ENCODE data around the gene TMEM204. TPM values are rescaled to one million over a fixed set of nuclear protein-coding genes. Genes with fewer than 3 reads are reported as not detected.
"Not testable (repeated sequence)": the region's sequence is repeated elsewhere in the genome, so short reads cannot be mapped to it uniquely, and the experiment has no call there.

TMEM204 gene
- total RNA-seq, 1 experiment from 2014 or later, result not detected

- H3K4me1 ChIP-seq (ENCODE audit: low read length), result no peaks in the 10 kb centered on the region
- no peak overlapping the region for H3K4me2 ChIP-seq (ENCODE audit: low read depth, low read length, poor library complexity, severe bottlenecking)
- no peaks in the 10 kb centered on the region for H3K79me2 ChIP-seq (ENCODE audit: low read length)
- no peak overlapping the region for H3K27ac ChIP-seq (ENCODE audit: low read length)
- no peaks in the 10 kb centered on the region for H3K27me3 ChIP-seq (ENCODE audit: low read length)
- peaks cover 3% of the 10 kb centered on the region; the same call in 1 of the 2 replicates for H3K36me3 ChIP-seq (ENCODE audit: insufficient read depth, low read length)
- no peak for DNase-seq
- no peak overlapping the region for H2AFZ ChIP-seq (ENCODE audit: low read length)
- no peaks in the 10 kb centered on the region for H3K9me3 ChIP-seq (ENCODE audit: low read length)
- H3K9me2 ChIP-seq (replicated peaks; ENCODE audit: insufficient read depth, low read length), result no peaks in the 10 kb centered on the region
- H3K4me3 ChIP-seq (ENCODE audit: low read length), result no peak overlapping the region
- H3K9ac ChIP-seq (ENCODE audit: low read length), result no peak overlapping the region
- H4K20me1 ChIP-seq (ENCODE audit: insufficient read depth, low read depth, low read length), result no peaks in the 10 kb centered on the region
These were observed 51.5 kb downstream of the TMEM204 start for GRCh38 chr16:1584926-1585484.

DNA sequence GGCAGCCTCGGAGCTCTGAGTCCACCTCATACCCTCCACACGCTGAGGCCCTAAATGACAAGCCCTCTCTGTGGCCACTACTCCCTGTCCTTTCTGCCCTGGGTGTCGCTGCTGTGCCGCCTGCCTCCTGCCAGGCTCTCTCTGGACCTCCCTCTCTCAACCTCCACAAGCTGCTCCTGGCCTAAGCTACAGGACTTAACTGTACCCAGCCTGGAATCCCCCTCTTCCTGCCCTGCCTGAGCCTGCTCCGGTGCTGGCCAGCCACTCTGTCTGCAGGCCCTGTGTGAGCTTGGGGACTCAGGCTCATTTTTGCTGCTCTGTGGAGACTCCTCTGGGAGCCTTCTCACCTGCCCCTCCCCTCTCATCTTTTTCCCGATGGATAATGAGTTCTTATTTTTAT is 56.9 kb downstream of the TMEM204 start:
- Histone ChIP-seq H3K4me2 (ENCODE audit: low read depth, low read length, poor library complexity, severe bottlenecking) (no peak overlapping the region), H3K36me3 (ENCODE audit: insufficient read depth, low read length) (no peaks in the 10 kb centered on the region), H3K4me1 (ENCODE audit: low read length) (no peaks in the 10 kb centered on the region), H3K27ac (ENCODE audit: low read length) (no peak overlapping the region), H3K9ac (ENCODE audit: low read length) (no peak overlapping the region), H3K9me3 (ENCODE audit: low read length) (no peaks in the 10 kb centered on the region), H3K9me2 (replicated peaks; ENCODE audit: insufficient read depth, low read length) (no peaks in the 10 kb centered on the region), H2AFZ (ENCODE audit: low read length) (no peak overlapping the region), H3K4me3 (ENCODE audit: low read length) (no peak overlapping the region), H3K27me3 (ENCODE audit: low read length) (no peaks in the 10 kb centered on the region), H3K79me2 (ENCODE audit: low read length) (no peaks in the 10 kb centered on the region), H4K20me1 (ENCODE audit: insufficient read depth, low read depth, low read length) (no peaks in the 10 kb centered on the region)
- DNase-seq, result no peak

DNA sequence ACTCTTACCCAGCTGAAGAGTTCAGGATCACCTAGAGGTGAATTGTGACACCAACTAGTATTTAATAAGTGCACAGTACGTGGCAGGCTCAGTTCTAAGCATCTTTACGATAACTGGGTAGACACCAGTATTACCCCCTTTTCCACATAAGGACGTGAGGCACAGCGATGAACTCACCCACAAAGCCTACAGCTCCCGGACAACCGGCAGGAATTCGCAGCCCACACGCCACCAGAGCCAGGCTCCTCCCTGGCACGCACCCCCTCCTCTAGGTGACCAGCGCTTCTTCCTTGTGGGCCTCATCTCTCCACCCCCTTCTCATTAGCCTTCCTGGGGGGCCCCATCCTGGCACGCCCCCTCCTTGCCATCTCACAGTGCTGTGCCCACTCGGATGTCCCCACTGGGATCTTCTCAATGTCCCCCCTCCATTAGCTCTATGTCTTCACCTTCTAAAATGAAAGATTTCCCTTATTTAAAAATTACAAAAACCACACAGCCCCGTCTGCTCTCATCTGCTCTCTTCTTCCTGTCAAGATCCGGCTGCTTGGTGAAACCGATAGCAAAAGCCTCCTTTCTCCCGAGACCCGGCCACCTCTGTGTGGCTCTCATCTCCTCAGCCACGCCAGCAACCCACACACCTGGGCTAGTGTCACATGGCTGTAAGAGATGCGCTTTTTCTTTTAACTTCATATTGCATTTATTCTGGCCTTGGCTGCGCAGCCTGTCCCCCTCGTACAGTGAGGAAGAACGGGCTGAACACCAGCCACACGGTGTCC is 57.7 kb downstream of the TMEM204 start:
- Histone ChIP-seq H3K27me3 (ENCODE audit: low read length) (no peaks in the 10 kb centered on the region), H2AFZ (ENCODE audit: low read length) (no peak overlapping the region), H3K4me2 (ENCODE audit: low read depth, low read length, poor library complexity, severe bottlenecking) (no peak overlapping the region), H3K4me3 (ENCODE audit: low read length) (no peak overlapping the region), H3K9ac (ENCODE audit: low read length) (no peak overlapping the region), H3K79me2 (ENCODE audit: low read length) (no peaks in the 10 kb centered on the region), H3K36me3 (ENCODE audit: insufficient read depth, low read length) (no peaks in the 10 kb centered on the region), H3K27ac (ENCODE audit: low read length) (no peak overlapping the region), H3K9me2 (replicated peaks; ENCODE audit: insufficient read depth, low read length) (no peaks in the 10 kb centered on the region), H3K4me1 (ENCODE audit: low read length) (no peaks in the 10 kb centered on the region), H3K9me3 (ENCODE audit: low read length) (no peaks in the 10 kb centered on the region), H4K20me1 (ENCODE audit: insufficient read depth, low read depth, low read length) (no peaks in the 10 kb centered on the region)
- no peak for DNase-seq

DNA sequence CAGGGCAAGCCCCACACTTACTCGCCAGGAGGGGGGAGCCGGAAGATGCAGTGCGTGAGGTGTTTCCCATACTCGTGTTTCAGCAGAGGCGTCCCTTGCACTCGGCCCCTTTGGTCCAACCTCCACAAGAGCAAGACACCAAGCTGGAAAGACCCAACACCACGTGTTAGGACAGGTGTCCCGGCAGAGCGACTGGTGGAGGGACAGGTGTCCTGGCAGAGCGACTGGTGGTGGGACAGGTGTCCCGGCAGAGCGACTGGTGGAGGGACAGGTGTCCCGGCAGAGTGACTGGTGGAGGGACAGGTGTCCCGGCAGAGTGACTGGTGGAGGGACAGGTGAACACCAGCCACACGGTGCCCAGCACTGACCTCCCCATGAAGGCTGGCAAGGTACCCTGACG is 59.0 kb downstream of the TMEM204 start:
- no peak overlapping the region for H3K4me2 ChIP-seq (ENCODE audit: low read depth, low read length, poor library complexity, severe bottlenecking)
- no peak for DNase-seq
- no peak overlapping the region for H3K27ac ChIP-seq (ENCODE audit: low read length)
- H3K9me2 ChIP-seq (replicated peaks; ENCODE audit: insufficient read depth, low read length), result no peaks in the 10 kb centered on the region
- H2AFZ ChIP-seq (ENCODE audit: low read length), result no peak overlapping the region
- H3K27me3 ChIP-seq (ENCODE audit: low read length), result no peaks in the 10 kb centered on the region
- H3K9ac ChIP-seq (ENCODE audit: low read length), result no peak overlapping the region
- no peaks in the 10 kb centered on the region for H3K36me3 ChIP-seq (ENCODE audit: insufficient read depth, low read length)
- no peak overlapping the region for H3K4me3 ChIP-seq (ENCODE audit: low read length)
- H3K79me2 ChIP-seq (ENCODE audit: low read length), result no peaks in the 10 kb centered on the region
- H3K9me3 ChIP-seq (ENCODE audit: low read length), result no peaks in the 10 kb centered on the region
- H3K4me1 ChIP-seq (ENCODE audit: low read length), result no peaks in the 10 kb centered on the region
- H4K20me1 ChIP-seq (ENCODE audit: insufficient read depth, low read depth, low read length), result no peaks in the 10 kb centered on the region

GRCh38 chr16:1595511-1595910 is 62.0 kb downstream of the TMEM204 start:
- H4K20me1 ChIP-seq (ENCODE audit: insufficient read depth, low read depth, low read length); H3K9me3 ChIP-seq (ENCODE audit: low read length); H3K36me3 ChIP-seq (ENCODE audit: insufficient read depth, low read length); H3K4me3 ChIP-seq (ENCODE audit: low read length); H3K4me1 ChIP-seq (ENCODE audit: low read length); H3K9ac ChIP-seq (ENCODE audit: low read length); H3K27ac ChIP-seq (ENCODE audit: low read length); H3K27me3 ChIP-seq (ENCODE audit: low read length); H3K9me2 ChIP-seq (replicated peaks; ENCODE audit: insufficient read depth, low read length); H3K79me2 ChIP-seq (ENCODE audit: low read length); H3K4me2 ChIP-seq (ENCODE audit: low read depth, low read length, poor library complexity, severe bottlenecking); H2AFZ ChIP-seq (ENCODE audit: low read length); DNase-seq: not testable (repeated sequence)

DNA sequence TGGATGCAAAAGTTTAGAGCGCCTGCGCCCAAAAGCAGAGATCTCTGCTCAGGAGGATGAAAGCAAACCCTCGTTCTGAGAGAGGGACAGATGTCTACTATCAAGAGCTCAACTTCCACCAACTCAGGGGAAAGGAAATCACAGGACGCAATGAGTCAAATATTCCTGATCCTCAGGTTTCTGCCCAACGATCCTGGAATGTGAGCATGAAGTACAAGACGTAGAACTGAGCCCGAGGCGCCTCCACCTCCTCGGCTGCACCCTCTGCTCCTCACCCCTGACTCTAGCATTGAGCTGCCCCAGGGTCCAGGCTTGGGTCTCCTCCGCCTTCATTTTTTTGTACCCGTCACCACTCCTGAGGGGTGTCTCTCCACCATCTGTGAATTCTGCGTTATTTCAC is 63.0 kb downstream of the TMEM204 start:
- no peaks in the 10 kb centered on the region for H3K4me1 ChIP-seq (ENCODE audit: low read length)
- H3K4me3 ChIP-seq (ENCODE audit: low read length), result no peak overlapping the region

GRCh38 chr16:1597154-1597553 is 63.7 kb downstream of the TMEM204 start:
- Histone ChIP-seq H3K27me3 (ENCODE audit: low read length) (no peaks in the 10 kb centered on the region), H3K9me3 (ENCODE audit: low read length) (no peaks in the 10 kb centered on the region), H4K20me1 (ENCODE audit: insufficient read depth, low read depth, low read length) (no peaks in the 10 kb centered on the region), H2AFZ (ENCODE audit: low read length) (no peak overlapping the region), H3K79me2 (ENCODE audit: low read length) (no peaks in the 10 kb centered on the region), H3K36me3 (ENCODE audit: insufficient read depth, low read length) (no peaks in the 10 kb centered on the region), H3K9me2 (replicated peaks; ENCODE audit: insufficient read depth, low read length) (no peaks in the 10 kb centered on the region), H3K9ac (ENCODE audit: low read length) (no peak overlapping the region), H3K4me3 (ENCODE audit: low read length) (no peak overlapping the region), H3K4me1 (ENCODE audit: low read length) (no peaks in the 10 kb centered on the region), H3K4me2 (ENCODE audit: low read depth, low read length, poor library complexity, severe bottlenecking) (no peak overlapping the region), H3K27ac (ENCODE audit: low read length) (no peak overlapping the region)
- DNase-seq, result no peak

More for the DNA sequence above, 63.0 kb downstream of the TMEM204 start:
- H3K9me3 ChIP-seq (ENCODE audit: low read length), result no peaks in the 10 kb centered on the region
- no peak for DNase-seq
- H4K20me1 ChIP-seq (ENCODE audit: insufficient read depth, low read depth, low read length), result no peaks in the 10 kb centered on the region
- no peak overlapping the region for H3K9ac ChIP-seq (ENCODE audit: low read length)
- H3K27ac ChIP-seq (ENCODE audit: low read length), result no peak overlapping the region
- H3K79me2 ChIP-seq (ENCODE audit: low read length), result no peaks in the 10 kb centered on the region
- no peaks in the 10 kb centered on the region for H3K36me3 ChIP-seq (ENCODE audit: insufficient read depth, low read length)
- no peak overlapping the region for H3K4me2 ChIP-seq (ENCODE audit: low read depth, low read length, poor library complexity, severe bottlenecking)
- H2AFZ ChIP-seq (ENCODE audit: low read length), result no peak overlapping the region
- no peaks in the 10 kb centered on the region for H3K27me3 ChIP-seq (ENCODE audit: low read length)
- H3K9me2 ChIP-seq (replicated peaks; ENCODE audit: insufficient read depth, low read length), result no peaks in the 10 kb centered on the region

GRCh38 chr16:1601031-1601430 is 67.6 kb downstream of the TMEM204 start:
- Histone ChIP-seq H3K79me2 (ENCODE audit: low read length) (no peaks in the 10 kb centered on the region), H2AFZ (ENCODE audit: low read length) (no peak overlapping the region), H3K4me1 (ENCODE audit: low read length) (no peaks in the 10 kb centered on the region), H3K27me3 (ENCODE audit: low read length) (no peaks in the 10 kb centered on the region), H3K9me3 (ENCODE audit: low read length) (no peaks in the 10 kb centered on the region), H3K27ac (ENCODE audit: low read length) (no peak overlapping the region), H3K4me3 (ENCODE audit: low read length) (no peak overlapping the region), H3K4me2 (ENCODE audit: low read depth, low read length, poor library complexity, severe bottlenecking) (no peak overlapping the region), H3K36me3 (ENCODE audit: insufficient read depth, low read length) (no peaks in the 10 kb centered on the region), H3K9me2 (replicated peaks; ENCODE audit: insufficient read depth, low read length) (no peaks in the 10 kb centered on the region), H3K9ac (ENCODE audit: low read length) (no peak overlapping the region), H4K20me1 (ENCODE audit: insufficient read depth, low read depth, low read length) (no peaks in the 10 kb centered on the region)
- no peak for DNase-seq

Data from Karpas-422 (cell line).